ENCODE data around the gene CD300LF. TPM values are rescaled to one million over a fixed set of nuclear protein-coding genes. Genes with fewer than 3 reads are reported as not detected.

The CD300LF gene
- total RNA-seq, 4 donors from 2014 or later, result not detected

DNA sequence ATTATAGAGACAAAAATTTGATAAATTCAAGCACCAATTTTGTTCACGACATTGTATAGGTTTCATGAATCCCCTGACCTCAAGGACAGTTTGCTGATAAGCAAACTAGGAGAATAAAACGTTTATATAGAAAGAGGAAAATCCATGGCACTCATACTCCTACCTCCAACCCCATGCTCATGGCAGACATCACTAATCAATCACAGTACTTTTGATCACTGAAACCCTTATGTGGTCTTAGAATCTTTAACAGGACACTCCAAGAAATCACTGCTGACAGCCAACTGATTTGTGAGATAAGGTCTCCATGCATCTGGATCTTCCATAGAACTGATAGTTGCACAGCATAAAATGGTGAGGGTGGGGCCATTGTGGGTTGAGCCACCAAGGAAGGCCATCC is 31.0 kb upstream of the CD300LF start:
- no peak for ATAC-seq
- no peak for DNase-seq
- peaks cover 16 to 31% (median 18%) of the 10 kb centered on the region in 3 donors for H3K27me3 ChIP-seq
- in situ Hi-C loops (cut with MboI; ENCODE audit: low sequenced_read_pairs in 4 of 4), result loop anchor here in 3 of 4 donors (5.0 to 10.0 kb wide), 2 partner anchors 121 to 129 kb away; partner anchors contain the start of gene FDXR (in 1 of the 3)
- no peak overlapping the region for H3K4me3 ChIP-seq
- intact Hi-C loops (cut with DNase I; ENCODE audit: low total_unique reads), result loop anchor here (1.0 to 10.0 kb wide), 3 partner anchors 27 to 211 kb away; no protein-coding TSS in a partner anchor
- no peak overlapping the region for H3K27ac ChIP-seq
- peaks cover 9 to 11% of the 10 kb centered on the region in 2 donors for H3K4me1 ChIP-seq
- no peaks in the 10 kb centered on the region for H3K9me3 ChIP-seq
- H3K36me3 ChIP-seq, result no peaks in the 10 kb centered on the region
- TF ChIP-seq CTCF (IDR thresholded peaks at IDR 0.05 in 4 of 5, conservative IDR thresholded peaks at IDR 0.05 in 1 of 5) (no peak), POLR2A (IDR thresholded peaks at IDR 0.05) (no peak)

DNA sequence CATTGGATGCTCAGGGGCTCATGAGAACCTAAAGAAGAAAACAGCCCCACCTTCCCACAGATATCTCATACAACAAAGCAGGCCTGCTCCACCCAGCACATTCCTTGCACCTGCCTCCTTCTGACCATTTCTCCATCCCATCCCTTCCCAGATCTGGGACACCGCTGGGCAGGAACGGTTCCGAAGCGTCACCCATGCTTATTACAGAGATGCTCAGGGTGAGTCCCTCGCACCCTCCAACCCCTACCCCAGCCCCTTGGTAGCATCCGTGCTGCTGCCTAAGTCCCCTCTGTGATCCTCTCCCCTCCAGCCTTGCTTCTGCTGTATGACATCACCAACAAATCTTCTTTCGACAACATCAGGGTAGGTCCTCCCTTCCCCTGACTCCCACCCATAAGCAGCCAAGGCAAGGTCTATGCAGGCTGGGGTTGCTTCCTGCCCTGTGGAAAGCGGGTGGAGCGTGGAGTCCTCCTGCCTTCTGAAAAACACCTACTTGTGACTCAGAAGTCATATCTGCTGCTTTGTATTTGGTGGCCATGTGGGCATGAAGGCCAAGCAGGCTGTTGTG is 30.3 kb upstream of the CD300LF start:
- Histone ChIP-seq H3K9me3 (no peaks in the 10 kb centered on the region), H3K4me1 (peaks cover 9 to 11% of the 10 kb centered on the region in 2 donors), H3K27me3 (peaks cover 23 to 37% (median 25%) of the 10 kb centered on the region in 3 donors), H3K4me3 (no peak overlapping the region), H3K36me3 (no peaks in the 10 kb centered on the region), H3K27ac (no peak overlapping the region)
- no peak for ATAC-seq
- no peak for DNase-seq
- TF ChIP-seq CTCF (IDR thresholded peaks at IDR 0.05 in 4 of 5, conservative IDR thresholded peaks at IDR 0.05 in 1 of 5), result no peak
- no peak for TF ChIP-seq POLR2A (IDR thresholded peaks at IDR 0.05)
- in situ Hi-C loops (cut with MboI; ENCODE audit: low sequenced_read_pairs in 4 of 4), result loop anchor here in 3 of 4 donors (5.0 to 10.0 kb wide), 2 partner anchors 122 to 129 kb away; partner anchors contain the start of gene FDXR (in 1 of the 3)
- intact Hi-C loops (cut with DNase I; ENCODE audit: low total_unique reads), result loop anchor here (10.0 kb wide), 1 partner anchor 212 kb away; no protein-coding TSS in a partner anchor

GRCh38 chr17:74742153-74742515 is 29.4 kb upstream of the CD300LF start:
- Histone ChIP-seq H3K4me3 (no peak overlapping the region), H3K9me3 (no peaks in the 10 kb centered on the region), H3K36me3 (no peaks in the 10 kb centered on the region), H3K4me1 (peaks cover 4 to 12% of the 10 kb centered on the region in 2 donors), H3K27ac (no peak overlapping the region), H3K27me3 (peaks cover 32 to 47% (median 35%) of the 10 kb centered on the region in 3 donors)
- no peak for TF ChIP-seq POLR2A (IDR thresholded peaks at IDR 0.05)
- no peak for TF ChIP-seq CTCF (IDR thresholded peaks at IDR 0.05 in 4 of 5, conservative IDR thresholded peaks at IDR 0.05 in 1 of 5)
- DNase-seq (no peak), ATAC-seq (no peak)
- in situ Hi-C loops (cut with MboI; ENCODE audit: low sequenced_read_pairs in 4 of 4) (loop anchor here in 3 of 4 donors (5.0 to 10.0 kb wide), 2 partner anchors 123 to 130 kb away; partner anchors contain the start of gene FDXR (in 1 of the 3)), intact Hi-C loops (cut with DNase I; ENCODE audit: low total_unique reads) (loop anchor here (10.0 kb wide), 1 partner anchor 213 kb away; no protein-coding TSS in a partner anchor)

- Histone ChIP-seq H3K9me3 (no peaks in the 10 kb centered on the region), H3K4me3 (no peak overlapping the region), H3K4me1 (peaks cover 4 to 17% of the 10 kb centered on the region in 2 donors), H3K27me3 (peaks cover 44 to 60% (median 46%) of the 10 kb centered on the region in 3 donors), H3K27ac (no peak overlapping the region), H3K36me3 (no peaks in the 10 kb centered on the region)
- ATAC-seq (no peak), DNase-seq (no peak)
- intact Hi-C loops (cut with DNase I; ENCODE audit: low total_unique reads) (loop anchor here (10.0 kb wide), 1 partner anchor 214 kb away; no protein-coding TSS in a partner anchor), in situ Hi-C loops (cut with MboI; ENCODE audit: low sequenced_read_pairs in 4 of 4) (loop anchor here in 3 of 4 donors (5.0 to 10.0 kb wide), 2 partner anchors 124 to 131 kb away; partner anchors contain the start of gene FDXR (in 1 of the 3))
- TF ChIP-seq POLR2A (IDR thresholded peaks at IDR 0.05) (no peak), CTCF (IDR thresholded peaks at IDR 0.05 in 4 of 5, conservative IDR thresholded peaks at IDR 0.05 in 1 of 5) (no peak)
Measured at GRCh38 chr17:74740641-74741387, 28.1 kb upstream of the CD300LF start.

Measured in gastrocnemius medialis (tissue), 4 donors.